ENCODE data around the gene TF.

DNA sequence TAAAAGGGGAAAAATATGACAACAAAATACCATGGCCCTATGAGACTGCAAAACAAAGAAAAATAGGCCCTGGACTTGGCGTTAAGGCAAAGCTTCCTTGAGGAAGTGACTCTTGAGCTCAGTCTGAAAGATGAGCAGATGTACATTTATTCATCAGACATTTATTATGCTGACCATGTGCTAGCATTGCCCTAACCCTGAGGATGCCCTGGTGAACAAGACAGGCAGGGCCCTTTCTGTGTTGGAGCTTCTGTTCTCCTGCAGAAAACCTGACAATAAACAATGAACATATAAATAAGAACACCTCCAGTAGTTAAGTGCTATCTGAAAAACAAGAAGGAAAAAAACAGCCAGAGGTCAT is 12.4 kb downstream of the TF start:
- TF ChIP-seq, protein P1, sequence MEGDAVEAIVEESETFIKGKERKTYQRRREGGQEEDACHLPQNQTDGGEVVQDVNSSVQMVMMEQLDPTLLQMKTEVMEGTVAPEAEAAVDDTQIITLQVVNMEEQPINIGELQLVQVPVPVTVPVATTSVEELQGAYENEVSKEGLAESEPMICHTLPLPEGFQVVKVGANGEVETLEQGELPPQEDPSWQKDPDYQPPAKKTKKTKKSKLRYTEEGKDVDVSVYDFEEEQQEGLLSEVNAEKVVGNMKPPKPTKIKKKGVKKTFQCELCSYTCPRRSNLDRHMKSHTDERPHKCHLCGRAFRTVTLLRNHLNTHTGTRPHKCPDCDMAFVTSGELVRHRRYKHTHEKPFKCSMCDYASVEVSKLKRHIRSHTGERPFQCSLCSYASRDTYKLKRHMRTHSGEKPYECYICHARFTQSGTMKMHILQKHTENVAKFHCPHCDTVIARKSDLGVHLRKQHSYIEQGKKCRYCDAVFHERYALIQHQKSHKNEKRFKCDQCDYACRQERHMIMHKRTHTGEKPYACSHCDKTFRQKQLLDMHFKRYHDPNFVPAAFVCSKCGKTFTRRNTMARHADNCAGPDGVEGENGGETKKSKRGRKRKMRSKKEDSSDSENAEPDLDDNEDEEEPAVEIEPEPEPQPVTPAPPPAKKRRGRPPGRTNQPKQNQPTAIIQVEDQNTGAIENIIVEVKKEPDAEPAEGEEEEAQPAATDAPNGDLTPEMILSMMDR (optimal IDR thresholded peaks at IDR 0.05 in 1 of 3, IDR thresholded peaks at IDR 0.05 in 1 of 3, conservative IDR thresholded peaks at IDR 0.05 in 1 of 3; ENCODE audit: extremely low read depth in 1 of 3, insufficient read depth in 2 of 3, low read length in 3 of 3) = no peak
- TF ChIP-seq EZH2 (IDR thresholded peaks at IDR 0.05; ENCODE audit: low read length) = no peak
